Measurements from ENCODE around the gene NPLOC4.
A peak's percentile ranks its signal among the peaks of the same experiment; 100 is the strongest.

The NPLOC4 gene

GRCh38 chr17:81515530-81516041 lies 121.3 kb downstream of the NPLOC4 start:
- DNase-seq = no peak

DNA sequence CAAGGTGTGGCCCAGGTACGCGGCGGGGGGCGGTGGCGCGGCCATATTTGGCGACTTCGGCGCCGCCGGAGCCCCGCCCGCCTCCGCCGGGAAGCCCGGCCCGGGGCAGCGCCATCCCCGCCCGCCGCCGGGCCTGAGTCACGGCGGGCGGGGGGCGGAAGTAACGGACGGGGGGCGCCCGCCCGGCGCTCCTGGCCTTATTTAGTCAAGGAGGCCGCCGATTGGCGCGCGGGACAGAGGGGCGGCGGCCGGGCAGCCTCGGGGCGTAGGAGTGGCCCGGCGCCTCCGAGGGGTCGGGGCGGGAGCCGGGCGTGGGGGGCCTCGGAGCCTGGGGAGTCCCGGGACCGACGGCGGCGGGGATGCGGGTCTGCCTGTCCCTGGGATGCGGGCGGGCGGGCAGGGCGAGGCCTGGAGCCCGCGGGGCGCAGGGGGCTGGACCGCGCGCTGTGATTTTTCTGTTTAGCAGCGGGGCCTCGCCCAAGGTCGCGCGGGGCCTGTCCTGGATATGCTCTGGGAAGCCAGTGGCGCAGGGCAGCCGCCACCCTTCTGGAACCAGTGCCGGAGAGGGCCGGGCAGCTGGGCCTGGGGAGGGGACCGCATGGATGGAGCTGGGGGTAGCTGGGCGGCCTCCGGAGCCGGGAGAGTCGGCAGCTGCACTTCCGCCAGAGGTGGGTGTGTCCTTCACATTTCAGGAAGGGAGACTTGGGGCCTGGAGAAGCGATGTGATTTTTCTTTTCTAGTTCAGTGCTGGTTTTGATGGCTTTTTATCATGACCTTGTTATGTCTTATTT lies 122.0 kb downstream of the NPLOC4 start:
- peak; percentile 83 for DNase-seq

DNA sequence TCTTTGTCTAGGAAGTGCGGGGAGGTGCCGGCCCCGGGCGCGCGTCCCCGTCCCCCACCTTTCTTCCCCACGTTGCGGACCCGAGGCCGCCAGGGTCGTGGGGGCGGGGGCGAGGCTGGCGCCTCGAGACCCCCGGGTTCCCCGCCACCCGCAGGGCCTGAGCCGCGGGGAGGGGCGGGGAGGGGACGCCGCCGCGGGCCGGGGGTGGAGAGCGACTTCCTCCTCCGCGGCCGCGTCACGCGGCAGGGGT lies 122.5 kb downstream of the NPLOC4 start:
- DNase-seq = no peak

DNA sequence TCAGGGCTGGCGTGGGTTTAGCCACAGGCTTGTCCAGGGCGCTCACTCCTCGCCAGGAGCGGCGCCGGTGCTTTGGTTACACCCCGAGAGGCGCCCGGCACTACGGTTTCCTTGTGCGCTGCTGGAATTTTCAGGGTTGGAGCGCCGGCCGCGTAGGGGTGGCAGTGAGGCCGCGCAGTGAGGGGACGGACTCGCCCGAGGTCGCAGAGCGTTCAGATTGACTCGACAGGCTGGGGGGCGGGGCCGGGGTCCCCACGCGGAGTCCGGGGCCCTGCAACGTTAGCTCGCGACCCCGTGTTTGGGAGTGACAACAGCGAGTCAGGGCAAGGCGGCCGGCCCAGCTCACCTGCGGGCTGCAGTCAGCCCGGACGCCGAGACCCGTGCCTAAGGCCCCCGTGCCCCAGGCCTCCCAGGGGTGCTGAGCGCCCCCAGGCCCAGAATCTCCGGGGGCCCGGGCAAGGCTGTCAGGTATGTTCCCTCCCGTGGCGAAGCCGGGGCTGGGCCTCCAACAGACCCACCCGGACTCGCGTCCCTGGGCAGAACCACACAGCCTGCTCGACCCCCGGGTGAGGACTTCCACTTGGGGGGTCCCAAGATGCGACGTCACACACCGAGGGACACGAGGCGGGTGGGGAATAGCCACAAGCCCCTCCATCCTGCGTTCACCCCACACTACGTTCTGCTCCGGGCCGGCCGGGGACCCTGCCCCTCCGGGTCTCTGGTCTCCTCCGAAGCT lies 123.0 kb downstream of the NPLOC4 start:
- peak; percentile 79 for DNase-seq

GRCh38 chr17:81513372-81513752 lies 123.5 kb downstream of the NPLOC4 start:
- peak; percentile 88 for DNase-seq

DNA sequence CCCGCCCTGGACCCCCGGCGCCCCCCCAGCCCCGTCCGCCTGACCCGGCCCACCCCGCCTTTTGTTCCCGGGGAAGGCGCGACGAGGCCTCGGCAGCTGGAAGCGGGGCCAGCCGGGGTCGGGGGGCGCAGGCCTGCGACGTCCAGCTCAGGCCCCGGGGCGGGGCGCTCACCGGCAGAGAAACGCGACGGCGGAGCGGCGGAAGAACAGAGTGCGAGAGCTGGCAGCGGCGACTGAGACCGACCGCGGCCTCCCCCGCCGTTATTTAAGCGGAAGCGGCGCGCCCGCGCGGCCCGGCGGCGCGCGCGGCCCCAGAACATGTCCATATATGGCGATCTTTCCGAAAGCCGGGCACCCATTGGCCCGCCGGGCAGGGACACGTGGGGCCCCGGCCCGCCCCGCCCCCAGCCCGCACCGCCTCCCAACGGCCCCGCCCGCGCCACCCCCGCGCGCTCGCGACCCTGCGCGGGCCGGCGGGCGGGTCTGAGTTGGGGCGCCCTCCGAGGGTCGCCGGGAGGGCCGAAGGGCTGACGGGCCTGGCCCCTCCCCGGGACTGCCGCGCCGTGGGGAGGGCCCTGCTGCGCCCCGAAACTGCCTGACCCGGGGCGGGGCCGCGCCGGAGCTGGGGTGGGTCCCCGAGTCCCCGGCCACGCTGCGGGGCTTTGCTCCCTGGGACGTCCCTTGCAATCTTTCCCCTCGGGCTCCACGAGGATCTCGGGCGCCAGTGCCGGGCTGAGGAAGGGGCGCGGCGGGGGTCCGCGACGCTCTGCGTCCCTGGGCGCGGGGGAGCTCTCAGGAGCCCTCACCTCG lies 124.1 kb downstream of the NPLOC4 start, which contains the start of gene ACTG1:
Gene ACTG1 (minus strand): TSS at position 238 of the 810 bp plus-strand sequence. CDS start 445 bp downstream, outside the sequence.
- DNase-seq = peak; percentile 97

GRCh38 chr17:81511804-81512561 lies 124.9 kb downstream of the NPLOC4 start:
- DNase-seq = no peak

DNA sequence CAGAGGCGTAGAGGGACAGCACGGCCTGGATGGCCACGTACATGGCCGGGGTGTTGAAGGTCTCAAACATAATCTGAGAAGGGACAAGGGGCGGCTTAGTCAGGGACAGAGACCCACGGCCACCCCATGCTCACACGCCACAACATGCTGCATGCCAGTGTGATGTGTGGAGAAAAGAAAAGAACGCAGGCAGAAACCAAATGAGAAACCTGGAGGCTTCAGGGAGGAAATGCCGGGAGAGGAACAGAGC lies 125.4 kb downstream of the NPLOC4 start:
- no peak for DNase-seq

DNA sequence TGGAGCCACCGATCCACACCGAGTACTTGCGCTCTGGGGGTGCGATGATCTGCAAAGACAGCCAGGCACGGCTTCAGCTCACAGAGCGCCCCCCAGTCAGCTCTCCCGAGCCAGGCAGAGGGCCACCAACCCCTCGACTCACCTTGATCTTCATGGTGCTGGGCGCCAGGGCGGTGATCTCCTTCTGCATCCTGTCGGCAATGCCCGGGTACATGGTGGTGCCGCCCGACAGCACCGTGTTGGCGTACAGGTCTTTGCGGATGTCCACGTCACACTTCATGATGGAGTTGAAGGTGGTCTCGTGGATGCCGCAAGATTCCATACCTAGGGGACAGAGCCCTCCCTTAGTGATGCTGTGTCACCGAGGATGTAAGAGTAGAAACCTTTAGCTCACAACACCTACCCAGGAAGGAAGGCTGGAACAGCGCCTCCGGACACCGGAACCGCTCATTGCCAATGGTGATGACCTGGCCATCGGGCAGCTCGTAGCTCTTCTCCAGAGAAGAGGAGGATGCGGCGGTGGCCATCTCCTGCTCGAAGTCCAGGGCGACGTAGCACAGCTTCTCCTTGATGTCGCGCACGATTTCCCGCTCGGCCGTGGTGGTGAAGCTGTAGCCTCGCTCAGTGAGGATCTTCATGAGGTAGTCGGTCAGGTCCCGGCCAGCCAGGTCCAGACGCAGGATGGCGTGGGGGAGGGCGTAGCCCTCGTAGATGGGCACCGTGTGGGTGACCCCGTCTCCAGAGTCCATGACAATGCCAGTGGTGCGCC lies 125.9 kb downstream of the NPLOC4 start:
- peak; percentile 63 for DNase-seq

DNA sequence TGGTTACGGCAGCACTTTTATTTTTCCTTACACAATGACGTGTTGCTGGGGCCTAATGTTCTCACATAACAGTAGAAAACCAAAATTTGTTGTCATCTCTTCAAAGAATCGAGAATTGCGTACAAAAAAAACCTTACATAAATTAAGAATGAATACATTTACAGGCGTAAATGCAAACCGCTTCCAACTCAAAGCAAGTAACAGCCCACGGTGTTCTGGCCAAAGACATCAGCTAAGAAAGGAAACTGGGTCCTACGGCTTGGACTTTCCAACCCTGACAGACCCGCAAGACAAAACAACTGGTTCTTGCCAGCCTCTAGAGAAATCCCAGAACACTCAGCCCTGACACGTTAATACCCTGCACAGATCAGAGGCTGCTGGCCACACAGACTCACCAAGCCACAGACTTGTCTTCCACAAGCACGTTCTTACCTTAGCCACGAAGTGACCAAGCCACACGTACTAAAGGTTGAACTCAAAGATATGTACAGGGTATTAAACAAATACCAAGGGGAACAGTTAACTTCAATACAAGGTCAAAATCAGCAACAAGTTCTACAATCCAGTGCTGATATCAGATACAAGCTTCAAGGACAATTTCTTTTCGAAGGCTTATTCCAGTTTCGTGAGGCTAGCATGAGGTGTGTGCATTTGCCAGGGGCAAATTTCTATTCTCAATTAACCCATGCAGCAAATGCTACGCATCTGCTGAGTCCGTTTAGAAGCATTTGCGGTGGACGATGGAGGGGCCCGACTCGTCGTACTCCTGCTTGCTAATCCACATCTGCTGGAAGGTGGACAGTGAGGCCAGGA lies 126.7 kb downstream of the NPLOC4 start:
- DNase-seq = no peak

GRCh38 chr17:81509207-81509971 lies 127.5 kb downstream of the NPLOC4 start:
- no peak for DNase-seq

- DNase-seq = no peak
These were observed 128.2 kb downstream of the NPLOC4 start for GRCh38 chr17:81508639-81509206.

Measured in eye (tissue), 1 donor.